Epithelial cell of prostate (primary cell): Measurements from ENCODE around the gene CENPP.
A peak's percentile ranks its signal among the peaks of the same experiment; 100 is the strongest.

Source experiments
- DNase-seq: peaks from one replicate; pipeline ENCODE4 v3.0.0-alpha.2; 2011; ENCODE audit warnings: low read depth, low spot score
- H3K27ac ChIP-seq: fragments of 450-650 bp; 2 replicates; pipeline ENCODE4 v1.5.1; 2017; ENCODE audit warnings: mild to moderate bottlenecking

CENPP gene

GRCh38 chr9:92414566-92414965, 88.8 kb downstream of the CENPP start:
- H3K27ac ChIP-seq, result no peak overlapping the region
- DNase-seq, result no peak

GRCh38 chr9:92422611-92423338, 97.0 kb downstream of the CENPP start:
- DNase-seq, result no peak
- H3K27ac ChIP-seq, result no peak overlapping the region

GRCh38 chr9:92423612-92424011, 97.9 kb downstream of the CENPP start:
- H3K27ac ChIP-seq, result no peak overlapping the region
- DNase-seq, result no peak

- no peak for DNase-seq
Measured at GRCh38 chr9:92424340-92424739, 98.6 kb downstream of the CENPP start, which contains the start of gene OMD. Gene OMD, minus strand, starts transcription at chr9:92424471. Its CDS starts 6,913 bp downstream, at chr9:92417558.

GRCh38 chr9:92425474-92425873, 99.7 kb downstream of the CENPP start:
- no peak for DNase-seq
- H3K27ac ChIP-seq, result no peak overlapping the region

More at GRCh38 chr9:92424340-92424739, 98.6 kb downstream of the CENPP start, which contains the start of gene OMD:
- H3K27ac ChIP-seq, result no peak within 1 kb of the TSS

- DNase-seq, result no peak
Measured at GRCh38 chr9:92426501-92427145, 100.9 kb downstream of the CENPP start.

GRCh38 chr9:92429836-92430235, 104.1 kb downstream of the CENPP start:
- no peak for DNase-seq
- H3K27ac ChIP-seq, result no peak overlapping the region

More at GRCh38 chr9:92426501-92427145, 100.9 kb downstream of the CENPP start:
- H3K27ac ChIP-seq, result no peak overlapping the region

GRCh38 chr9:92432350-92432749, 106.6 kb downstream of the CENPP start:
- H3K27ac ChIP-seq, result no peak overlapping the region
- DNase-seq, result no peak

- DNase-seq, result no peak
- H3K27ac ChIP-seq, result no peak overlapping the region
Measured at GRCh38 chr9:92432972-92433548, 107.3 kb downstream of the CENPP start.

- H3K27ac ChIP-seq, result no peak overlapping the region
- no peak for DNase-seq
Measured at GRCh38 chr9:92435263-92435662, 109.5 kb downstream of the CENPP start.

- no peak for DNase-seq
- H3K27ac ChIP-seq, result no peak overlapping the region
Measured at GRCh38 chr9:92438900-92439526, 113.3 kb downstream of the CENPP start.

GRCh38 chr9:92439921-92440750, 114.4 kb downstream of the CENPP start:
- peak; percentile 68 for DNase-seq
- peak overlapping the region; percentile 14 for H3K27ac ChIP-seq

- H3K27ac ChIP-seq, result no peak overlapping the region
- no peak for DNase-seq
Measured at GRCh38 chr9:92440751-92441046, 114.9 kb downstream of the CENPP start.

GRCh38 chr9:92444841-92445240, 119.1 kb downstream of the CENPP start:
- H3K27ac ChIP-seq, result no peak overlapping the region
- no peak for DNase-seq

GRCh38 chr9:92446536-92446935, 120.8 kb downstream of the CENPP start:
- no peak overlapping the region for H3K27ac ChIP-seq
- no peak for DNase-seq

GRCh38 chr9:92455217-92455616, 129.5 kb downstream of the CENPP start:
- H3K27ac ChIP-seq, result no peak overlapping the region
- no peak for DNase-seq

GRCh38 chr9:92457576-92457975, 131.8 kb downstream of the CENPP start:
- no peak for DNase-seq
- no peak overlapping the region for H3K27ac ChIP-seq

GRCh38 chr9:92463387-92463786, 137.6 kb downstream of the CENPP start:
- DNase-seq, result no peak
- no peak overlapping the region for H3K27ac ChIP-seq

- H3K27ac ChIP-seq, result no peak overlapping the region
- DNase-seq, result peak; percentile 26
Measured at GRCh38 chr9:92463984-92464383, 138.2 kb downstream of the CENPP start.

GRCh38 chr9:92467041-92467440, 141.3 kb downstream of the CENPP start:
- no peak overlapping the region for H3K27ac ChIP-seq
- no peak for DNase-seq
